ENCODE data around the gene TMEM131L.

DNA sequence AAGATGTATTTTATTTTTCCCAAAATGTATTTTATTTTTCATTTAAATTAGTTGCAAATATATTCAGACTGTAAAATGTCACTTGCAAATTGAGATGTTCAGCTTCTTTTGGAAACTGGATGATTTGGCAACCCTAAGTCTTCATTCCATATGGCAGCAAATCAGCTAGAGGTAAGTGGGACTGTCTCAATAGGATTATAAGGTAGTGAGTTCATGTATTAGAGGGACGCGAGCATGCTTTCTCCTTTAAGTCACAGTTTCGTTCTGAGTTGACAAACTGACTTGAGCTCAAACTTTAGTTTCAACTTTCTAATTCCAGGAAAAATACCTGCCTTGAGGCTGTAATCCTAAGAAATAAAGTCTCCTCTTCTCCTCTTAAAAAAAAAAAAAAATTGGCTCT, 44.2 kb upstream of the TMEM131L start:
- TF ChIP-seq, protein P1, sequence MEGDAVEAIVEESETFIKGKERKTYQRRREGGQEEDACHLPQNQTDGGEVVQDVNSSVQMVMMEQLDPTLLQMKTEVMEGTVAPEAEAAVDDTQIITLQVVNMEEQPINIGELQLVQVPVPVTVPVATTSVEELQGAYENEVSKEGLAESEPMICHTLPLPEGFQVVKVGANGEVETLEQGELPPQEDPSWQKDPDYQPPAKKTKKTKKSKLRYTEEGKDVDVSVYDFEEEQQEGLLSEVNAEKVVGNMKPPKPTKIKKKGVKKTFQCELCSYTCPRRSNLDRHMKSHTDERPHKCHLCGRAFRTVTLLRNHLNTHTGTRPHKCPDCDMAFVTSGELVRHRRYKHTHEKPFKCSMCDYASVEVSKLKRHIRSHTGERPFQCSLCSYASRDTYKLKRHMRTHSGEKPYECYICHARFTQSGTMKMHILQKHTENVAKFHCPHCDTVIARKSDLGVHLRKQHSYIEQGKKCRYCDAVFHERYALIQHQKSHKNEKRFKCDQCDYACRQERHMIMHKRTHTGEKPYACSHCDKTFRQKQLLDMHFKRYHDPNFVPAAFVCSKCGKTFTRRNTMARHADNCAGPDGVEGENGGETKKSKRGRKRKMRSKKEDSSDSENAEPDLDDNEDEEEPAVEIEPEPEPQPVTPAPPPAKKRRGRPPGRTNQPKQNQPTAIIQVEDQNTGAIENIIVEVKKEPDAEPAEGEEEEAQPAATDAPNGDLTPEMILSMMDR (IDR thresholded peaks at IDR 0.05; ENCODE audit: low read length): no peak
- TF ChIP-seq EZH2phosphoT487 (IDR thresholded peaks at IDR 0.05; ENCODE audit: low read length): no peak
- no peak for TF ChIP-seq EZH2 (optimal IDR thresholded peaks at IDR 0.05; ENCODE audit: low read depth, low read length)
